SH-SY5Y (cell line): ENCODE results near the gene ENDOG.

ENCODE experiments used
- GATA2 ChIP-seq: IDR thresholded peaks from 2 replicates; pipeline ENCODE4 v1.6.1; 2011; ENCODE audit warnings: mild to moderate bottlenecking, low read depth, low read length
- GATA3 ChIP-seq: IDR thresholded peaks from 2 replicates; pipeline ENCODE4 v1.6.1; 2011; ENCODE audit warnings: low read depth, mild to moderate bottlenecking, low read length, moderate library complexity

DNA sequence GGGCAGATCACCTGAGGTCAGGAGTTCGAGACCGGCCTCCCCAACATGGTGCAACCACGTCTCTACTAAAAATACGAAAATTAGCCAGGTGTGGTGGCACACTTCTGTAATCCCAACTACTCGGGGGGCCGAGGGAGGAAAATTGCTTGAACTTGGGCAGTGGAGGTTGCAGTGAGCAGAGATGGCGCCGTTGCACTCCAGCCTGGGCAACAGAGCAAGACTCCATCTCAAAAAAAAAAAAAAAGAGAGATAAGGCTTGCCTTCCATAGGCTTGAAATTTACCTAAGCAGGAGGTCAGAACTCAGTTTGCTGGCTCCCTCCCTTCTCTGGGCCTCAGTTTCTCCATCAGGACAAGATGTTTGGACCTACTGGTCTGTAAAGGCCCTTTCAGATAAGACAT, 10.0 kb downstream of the ENDOG start:
- no peak for TF ChIP-seq GATA2
- TF ChIP-seq GATA3: no peak
